Endothelial cell of umbilical vein (primary cell): ENCODE results near the gene LCE1F. TPM values are rescaled to one million over a fixed set of nuclear protein-coding genes. Genes with fewer than 3 reads are reported as not detected.

Source experiments
- BruUV-seq: library from RNA; stranded (reverse); fragments of 400-500 nt; replicated peaks from 2 replicates; lab custom pipeline; 2021; lab: Mats Ljungman, UMichigan
- CTCF ChIA-PET: fragments of 300-600, 350-600 bp; sonication (Branson Sonifier 250); formaldehyde crosslinking; loops from one replicate; lab custom pipeline; 2021; ENCODE audit warnings: antibody characterized with exemption, inconsistent platforms; lab: Charles Lee
- POLR2A ChIA-PET: fragments of 300-600, 350-600 bp; sonication (Branson Sonifier 250); formaldehyde crosslinking; loops from one replicate; lab custom pipeline; 2021; ENCODE audit warnings: antibody characterized with exemption, inconsistent platforms; lab: Charles Lee
- DNase-seq: peaks from one replicate; pipeline ENCODE4 v3.0.0-alpha.2; 2011; ENCODE audit warnings: low read depth, low spot score
- FAIRE-seq: peaks from 2 replicates; lab custom pipeline; 2011; peaks lifted over from hg19 to GRCh38; lab: Jason Lieb, UNC
- H2AFZ ChIP-seq: 2 replicates; pipeline ENCODE4 v1.6.0; 2012; ENCODE audit warnings: low read depth, low read length, control low read depth, inconsistent platforms
- H3K27ac ChIP-seq: 2 replicates; pipeline ENCODE4 v1.5.1; 2011; ENCODE audit warnings: low read depth, mild to moderate bottlenecking, control low read depth, low read length, moderate library complexity; ENCODE audit not compliant: insufficient read depth
- H3K27me3 ChIP-seq, 2 experiments: 2 replicates each; pipeline versions ENCODE4 v1.6.0 to v1.6.1; 2011; ENCODE audit warnings: low read length in 2 of 2, mixed read lengths in 1 of 2; ENCODE audit not compliant: control insufficient read depth in 2 of 2, insufficient read depth in 2 of 2
- H3K36me3 ChIP-seq, 2 experiments: 2 replicates in 1 of 2; 3 replicates in 1 of 2; pipeline ENCODE4 v1.5.1; 2011; ENCODE audit warnings: low read length in 2 of 2, mild to moderate bottlenecking in 1 of 2, moderate library complexity in 1 of 2; ENCODE audit not compliant: control insufficient read depth in 2 of 2, insufficient read depth in 2 of 2; ENCODE audit errors: extremely low read depth in 1 of 2
- H3K4me1 ChIP-seq: 3 replicates; pipeline ENCODE4 v1.5.1; 2011; ENCODE audit warnings: mild to moderate bottlenecking, low read length; ENCODE audit not compliant: control insufficient read depth, insufficient read depth; ENCODE audit errors: extremely low read depth
- H3K4me2 ChIP-seq: 2 replicates; pipeline ENCODE4 v1.6.1; 2011; ENCODE audit warnings: low read length, control low read depth, mixed read lengths; ENCODE audit not compliant: insufficient read depth
- H3K4me3 ChIP-seq, 3 experiments: fragments of 200-600 bp in 1 of 3; sonication (generic), shearing (Covaris generic) in 1 of 3; replicated peaks in 1 of 3; 2 replicates each; pipeline ENCODE4 v1.5.1; 2011 to 2016; ENCODE audit warnings: control low read depth in 3 of 3, low read length in 3 of 3, mild to moderate bottlenecking in 2 of 3, inconsistent platforms in 1 of 3, low read depth in 1 of 3, moderate library complexity in 1 of 3; ENCODE audit not compliant: insufficient read depth in 1 of 3
- H3K79me2 ChIP-seq: 2 replicates; pipeline ENCODE4 v1.6.0; 2012; ENCODE audit warnings: low read length, inconsistent platforms; ENCODE audit not compliant: control insufficient read depth, insufficient read depth
- H3K9ac ChIP-seq: replicated peaks from 2 replicates; pipeline ENCODE3; 2011; ENCODE audit warnings: low read length, control low read depth; ENCODE audit not compliant: insufficient read depth; ENCODE audit errors: extremely low read depth
- H3K9me1 ChIP-seq: replicated peaks from 3 replicates; pipeline ENCODE4 v1.6.0; 2011; ENCODE audit warnings: mild to moderate bottlenecking, low read length; ENCODE audit not compliant: control insufficient read depth, insufficient read depth; ENCODE audit errors: extremely low read depth
- H3K9me3 ChIP-seq: replicated peaks from 2 replicates; pipeline ENCODE4 v1.5.1; 2012; ENCODE audit warnings: low read length, inconsistent platforms; ENCODE audit not compliant: control insufficient read depth, insufficient read depth
- H4K20me1 ChIP-seq: replicated peaks from 2 replicates; pipeline ENCODE3; 2011; ENCODE audit warnings: mild to moderate bottlenecking, low read length; ENCODE audit not compliant: control insufficient read depth, insufficient read depth; ENCODE audit errors: extremely low read depth
- CTCF ChIP-seq, 2 donors: IDR thresholded peaks; 1 replicate in 1 of 2; 2 replicates in 1 of 2; pipeline ENCODE4 v1.5.1; 2011; ENCODE audit warnings: low read length in 2 of 2, mild to moderate bottlenecking in 2 of 2, moderate library complexity in 2 of 2, control low read depth in 1 of 2, inconsistent platforms in 1 of 2, low read depth in 1 of 2; ENCODE audit not compliant: insufficient read depth in 1 of 2; ENCODE audit errors: extremely low read depth in 1 of 2
- EZH2 ChIP-seq: IDR thresholded peaks from 2 replicates; pipeline ENCODE4 v1.6.1; 2012; ENCODE audit warnings: borderline replicate concordance, low read depth, mild to moderate bottlenecking, moderate library complexity, low read length, inconsistent platforms; ENCODE audit not compliant: severe bottlenecking
- FOS ChIP-seq: IDR thresholded peaks from 2 replicates; pipeline ENCODE4 v1.6.1; 2011; ENCODE audit warnings: mild to moderate bottlenecking, low read length, moderate library complexity, borderline replicate concordance; ENCODE audit not compliant: insufficient read depth
- GATA2 ChIP-seq: IDR thresholded peaks from 2 replicates; pipeline ENCODE4 v1.7.0; 2011; ENCODE audit warnings: low read depth, mild to moderate bottlenecking, moderate library complexity, mixed read lengths, low read length; ENCODE audit not compliant: insufficient read length, insufficient read depth
- JUN ChIP-seq: IDR thresholded peaks from 2 replicates; pipeline ENCODE4 v1.6.1; 2011; ENCODE audit warnings: borderline replicate concordance, low read depth; ENCODE audit not compliant: insufficient read length, insufficient read depth
- MAX ChIP-seq: IDR thresholded peaks from 2 replicates; pipeline ENCODE4 v1.6.1; 2011; ENCODE audit not compliant: insufficient read depth, insufficient read length
- MYC ChIP-seq: IDR thresholded peaks from one replicate; pipeline ENCODE4 v1.6.1; 2011; ENCODE audit warnings: mild to moderate bottlenecking, low read depth, low read length
- POLR2A ChIP-seq: IDR thresholded peaks from 2 replicates; pipeline ENCODE4 v1.6.1; 2012; ENCODE audit warnings: low read depth, mild to moderate bottlenecking, control low read depth, low read length
- POLR2AphosphoS5 ChIP-seq: IDR thresholded peaks from 2 replicates; pipeline ENCODE4 v1.6.1; 2012; ENCODE audit warnings: low read depth, mild to moderate bottlenecking, control low read depth, low read length, moderate library complexity; ENCODE audit not compliant: insufficient read depth
- dilution Hi-C: fragments of 300-500 bp; cut with MboI; formaldehyde crosslinking; loops from one replicate; pipeline ENCODE4 v1.15.0; 2019; ENCODE audit warnings: low sequenced_read_pairs; ENCODE audit not compliant: extremely low pct_ligation_motif_present
- intact Hi-C: fragments of 100-400 bp; cut with micrococcal nuclease; formaldehyde crosslinking; loops from one replicate; pipeline ENCODE4 v1.10.0; 2022
- polyA plus RNA-seq, 4 experiments: library from polyadenylated mRNA; depleted of rRNA in 3 of 4; stranded (reverse) in 3 of 4; unstranded in 1 of 4; fragments of >200 nt; gene quantifications; 2 replicates each; pipeline versions ENCODE4 v1.2.1 to v1.2.3, GENCODE V29; 2011 to 2012; ENCODE audit warnings: missing spikeins in 1 of 4
- total RNA-seq: library from RNA; stranded (reverse); gene quantifications from 2 replicates; pipeline ENCODE4 v1.2.3, GENCODE V29; 2021

LCE1F gene
- total and polyA plus RNA-seq, 2 donors (not counting 3 experiments of a cell fraction or from before 2014, with no cell fraction given): not detected

GRCh38 chr1:152801333-152801732 is 26.4 kb downstream of the LCE1F start:
- H3K36me3 ChIP-seq: no peaks in the 10 kb centered on the region
- no peak overlapping the region for H3K4me2 ChIP-seq
- POLR2A ChIA-PET: no interaction called here
- TF ChIP-seq FOS (no peak), MAX (no peak), POLR2AphosphoS5 (no peak), EZH2 (no peak), MYC (no peak), CTCF (IDR thresholded peaks at IDR 0.05; ENCODE audit: extremely low read depth in 1 of 2, insufficient read depth in 1 of 2, low read depth in 1 of 2, low read length in 2 of 2) (no peak), JUN (no peak), POLR2A (no peak), GATA2 (no peak)
- DNase-seq (no peak), FAIRE-seq (no peak)
- no peaks in the 10 kb centered on the region for H3K27me3 ChIP-seq
- dilution Hi-C loops (no loop called here), intact Hi-C loops (no loop called here)
- no peaks in the 10 kb centered on the region for H3K9me3 ChIP-seq
- H3K9me1 ChIP-seq: no peaks in the 10 kb centered on the region
- CTCF ChIA-PET: no interaction called here
- no peak overlapping the region for H3K9ac ChIP-seq
- BruUV-seq: no TSS peak
- no peak overlapping the region for H2AFZ ChIP-seq
- H3K4me3 ChIP-seq: no peak overlapping the region
- H3K4me1 ChIP-seq: no peaks in the 10 kb centered on the region
- no peak overlapping the region for H3K27ac ChIP-seq
- H4K20me1 ChIP-seq: no peaks in the 10 kb centered on the region
- H3K79me2 ChIP-seq: no peaks in the 10 kb centered on the region
